Mesenchymal stem cell (in vitro differentiated cells and primary cell): ENCODE data around the gene DDX27.

Source experiments
- DNase-seq: peaks from one replicate; pipeline ENCODE4 v3.0.0-alpha.2; 2013
- H2AFZ ChIP-seq: one replicate; pipeline ENCODE4 v1.6.1; 2013; ENCODE audit warnings: low read depth, mild to moderate bottlenecking, control low read depth, inconsistent platforms, low read length, moderate library complexity
- H2AK5ac ChIP-seq: 2 replicates; pipeline ENCODE4 v1.6.1; 2013; ENCODE audit warnings: low read length, moderate library complexity, mild to moderate bottlenecking, inconsistent platforms; ENCODE audit not compliant: severe bottlenecking
- H2BK120ac ChIP-seq: one replicate; pipeline ENCODE4 v1.6.1; 2013; ENCODE audit warnings: low read depth, mild to moderate bottlenecking, inconsistent platforms, low read length, moderate library complexity
- H2BK12ac ChIP-seq, 2 experiments: one replicate each; pipeline ENCODE4 v1.6.1; 2013; ENCODE audit warnings: inconsistent platforms in 2 of 2, low read length in 2 of 2, mild to moderate bottlenecking in 2 of 2, moderate library complexity in 2 of 2, control low read depth in 1 of 2
- H2BK15ac ChIP-seq: one replicate; pipeline ENCODE4 v1.6.1; 2013; ENCODE audit warnings: mild to moderate bottlenecking, low read depth, inconsistent platforms; ENCODE audit not compliant: poor library complexity, severe bottlenecking
- H2BK5ac ChIP-seq: 2 replicates; pipeline ENCODE4 v1.6.1; 2013; ENCODE audit warnings: low read depth, mild to moderate bottlenecking, low read length, control low read depth, inconsistent platforms; ENCODE audit not compliant: poor library complexity, severe bottlenecking
- H3K14ac ChIP-seq, 2 experiments: one replicate each; pipeline ENCODE4 v1.6.1; 2013; ENCODE audit warnings: inconsistent platforms in 2 of 2, low read length in 2 of 2, control low read depth in 1 of 2, mild to moderate bottlenecking in 1 of 2, moderate library complexity in 1 of 2
- H3K18ac ChIP-seq, 2 experiments: one replicate each; pipeline ENCODE4 v1.6.1; 2013; ENCODE audit warnings: inconsistent platforms in 2 of 2, low read length in 2 of 2, control low read depth in 1 of 2, low read depth in 1 of 2, mild to moderate bottlenecking in 1 of 2
- H3K23ac ChIP-seq, 2 experiments: one replicate each; pipeline ENCODE4 v1.6.1; 2013; ENCODE audit warnings: inconsistent platforms in 2 of 2, low read length in 2 of 2, mild to moderate bottlenecking in 2 of 2, moderate library complexity in 2 of 2, control low read depth in 1 of 2
- H3K27ac ChIP-seq: 2 replicates; pipeline ENCODE4 v1.5.1; 2013; ENCODE audit warnings: mild to moderate bottlenecking, moderate library complexity, low read length, control low read depth, inconsistent platforms; ENCODE audit not compliant: poor library complexity, severe bottlenecking
- H3K27me3 ChIP-seq, 2 experiments: 2 replicates each; pipeline versions ENCODE4 v1.6.1 to v1.7.0; 2013; ENCODE audit warnings: low read length in 2 of 2, mild to moderate bottlenecking in 2 of 2, moderate library complexity in 2 of 2, control low read depth in 1 of 2, inconsistent platforms in 1 of 2; ENCODE audit not compliant: control insufficient read depth in 1 of 2, insufficient read depth in 1 of 2
- H3K36me3 ChIP-seq, 2 experiments: 2 replicates each; pipeline versions ENCODE4 v1.6.1 to v1.7.0; 2013; ENCODE audit warnings: low read length in 2 of 2, control low read depth in 1 of 2, inconsistent platforms in 1 of 2, low read depth in 1 of 2, mild to moderate bottlenecking in 1 of 2; ENCODE audit not compliant: insufficient read depth in 2 of 2, control insufficient read depth in 1 of 2
- H3K4ac ChIP-seq, 2 experiments: one replicate each; pipeline ENCODE4 v1.6.1; 2013; ENCODE audit warnings: inconsistent platforms in 2 of 2, low read length in 2 of 2, mild to moderate bottlenecking in 2 of 2, moderate library complexity in 2 of 2, control low read depth in 1 of 2, low read depth in 1 of 2
- H3K4me1 ChIP-seq: 2 replicates; pipeline ENCODE4 v1.6.1; 2013; ENCODE audit warnings: low read depth, low read length, control low read depth; ENCODE audit not compliant: control insufficient read depth, insufficient read depth
- H3K4me2 ChIP-seq: 2 replicates; pipeline ENCODE4 v1.6.1; 2013; ENCODE audit warnings: low read length, mild to moderate bottlenecking, inconsistent platforms; ENCODE audit not compliant: poor library complexity, severe bottlenecking
- H3K4me3 ChIP-seq, 2 experiments: 2 replicates each; pipeline versions ENCODE4 v1.5.1 to v1.7.0; 2013; ENCODE audit warnings: low read length in 2 of 2, mild to moderate bottlenecking in 2 of 2, control low read depth in 1 of 2, low read depth in 1 of 2; ENCODE audit not compliant: insufficient read depth in 1 of 2
- H3K79me1 ChIP-seq: replicated peaks from 2 replicates; pipeline ENCODE4 v1.6.1; 2013; ENCODE audit warnings: mild to moderate bottlenecking, control low read depth, low read length, inconsistent platforms; ENCODE audit not compliant: poor library complexity, severe bottlenecking
- H3K9ac ChIP-seq: 2 replicates; pipeline ENCODE4 v1.7.0; 2013; ENCODE audit warnings: mild to moderate bottlenecking, low read length, moderate library complexity
- H3K9me3 ChIP-seq: 2 replicates; pipeline ENCODE4 v1.7.0; 2013; ENCODE audit warnings: mild to moderate bottlenecking, low read length; ENCODE audit not compliant: control insufficient read depth
- H4K8ac ChIP-seq: one replicate; pipeline ENCODE4 v1.6.1; 2013; ENCODE audit warnings: inconsistent platforms, mild to moderate bottlenecking, low read length, moderate library complexity
- H4K91ac ChIP-seq: one replicate; pipeline ENCODE4 v1.6.1; 2013; ENCODE audit warnings: mild to moderate bottlenecking, low read length, inconsistent platforms
- WGBS: methylation state at CpG from one replicate; pipeline ENCODE4 v1.1.7; 2013; ENCODE audit warnings: mixed read lengths; 5-methylcytosine and 5-hydroxymethylcytosine counted together

DDX27 gene

DNA sequence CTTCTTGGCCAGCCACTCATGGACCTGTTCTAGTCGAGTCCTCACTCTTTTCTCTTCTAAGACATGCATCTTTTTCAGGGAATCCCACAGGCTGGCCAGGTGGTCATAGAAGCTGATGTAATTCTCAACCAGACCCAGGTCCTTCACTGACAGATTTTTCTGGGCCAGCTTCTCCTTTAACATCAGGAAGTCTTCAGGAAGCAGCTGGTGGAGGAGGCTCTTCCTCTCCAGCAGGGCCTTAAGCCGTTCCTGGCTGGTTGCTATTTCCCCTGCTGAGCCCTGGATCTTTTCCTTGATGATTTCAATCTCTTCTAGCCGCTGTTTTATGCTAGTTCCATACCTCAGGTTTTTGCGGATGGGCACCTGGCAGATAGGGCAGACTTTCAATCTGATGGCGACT lies 28.6 kb downstream of the DDX27 start:
- no peaks in the 10 kb centered on the region for H3K27me3 ChIP-seq
- no peak overlapping the region for H3K4me3 ChIP-seq
- H3K23ac ChIP-seq, result no peak overlapping the region
- H2AK5ac ChIP-seq, result no peak overlapping the region
- H2BK5ac ChIP-seq, result no peak overlapping the region
- peaks cover 15% of the 10 kb centered on the region for H3K79me1 ChIP-seq
- H3K9ac ChIP-seq, result no peak overlapping the region
- no peak overlapping the region for H4K91ac ChIP-seq
- no peak overlapping the region for H2BK120ac ChIP-seq
- H2AFZ ChIP-seq, result no peak overlapping the region
- DNase-seq, result no peak
- H3K14ac ChIP-seq, result no peak overlapping the region
- no peak overlapping the region for H3K4me2 ChIP-seq
- no peak overlapping the region for H3K27ac ChIP-seq
- no peak overlapping the region for H2BK12ac ChIP-seq
- no peaks in the 10 kb centered on the region for H3K9me3 ChIP-seq
- WGBS, result 94% methylated on average over 5 of the region's 5 CpGs
- no peak overlapping the region for H3K18ac ChIP-seq
- H3K4ac ChIP-seq, result no peak overlapping the region
- peaks cover 11% of the 10 kb centered on the region for H3K4me1 ChIP-seq
- H4K8ac ChIP-seq, result no peak overlapping the region
- H2BK15ac ChIP-seq, result no peak overlapping the region
- peaks cover 71 to 97% of the 10 kb centered on the region in 2 experiments for H3K36me3 ChIP-seq

DNA sequence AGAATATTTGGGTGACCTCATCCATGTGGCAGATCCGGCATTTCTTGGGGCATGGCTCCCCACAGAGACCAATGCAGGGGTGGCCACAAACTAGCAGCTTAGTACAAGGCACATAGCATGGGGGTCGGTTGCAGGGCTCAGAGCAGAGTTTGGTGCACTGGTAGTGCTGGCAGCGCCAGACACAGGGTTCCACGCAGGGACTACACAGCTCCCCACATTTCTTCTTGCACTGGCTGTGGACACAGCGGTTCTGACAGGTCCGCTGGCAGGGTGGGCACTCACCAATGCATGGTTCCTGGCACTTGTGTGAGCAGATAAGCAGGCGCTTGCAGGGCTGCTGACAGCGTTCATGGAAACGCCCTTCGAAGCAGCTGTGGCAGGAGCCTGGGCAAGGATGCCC lies 29.1 kb downstream of the DDX27 start:
- 98% methylated on average over 10 of the region's 10 CpGs for WGBS

DNA sequence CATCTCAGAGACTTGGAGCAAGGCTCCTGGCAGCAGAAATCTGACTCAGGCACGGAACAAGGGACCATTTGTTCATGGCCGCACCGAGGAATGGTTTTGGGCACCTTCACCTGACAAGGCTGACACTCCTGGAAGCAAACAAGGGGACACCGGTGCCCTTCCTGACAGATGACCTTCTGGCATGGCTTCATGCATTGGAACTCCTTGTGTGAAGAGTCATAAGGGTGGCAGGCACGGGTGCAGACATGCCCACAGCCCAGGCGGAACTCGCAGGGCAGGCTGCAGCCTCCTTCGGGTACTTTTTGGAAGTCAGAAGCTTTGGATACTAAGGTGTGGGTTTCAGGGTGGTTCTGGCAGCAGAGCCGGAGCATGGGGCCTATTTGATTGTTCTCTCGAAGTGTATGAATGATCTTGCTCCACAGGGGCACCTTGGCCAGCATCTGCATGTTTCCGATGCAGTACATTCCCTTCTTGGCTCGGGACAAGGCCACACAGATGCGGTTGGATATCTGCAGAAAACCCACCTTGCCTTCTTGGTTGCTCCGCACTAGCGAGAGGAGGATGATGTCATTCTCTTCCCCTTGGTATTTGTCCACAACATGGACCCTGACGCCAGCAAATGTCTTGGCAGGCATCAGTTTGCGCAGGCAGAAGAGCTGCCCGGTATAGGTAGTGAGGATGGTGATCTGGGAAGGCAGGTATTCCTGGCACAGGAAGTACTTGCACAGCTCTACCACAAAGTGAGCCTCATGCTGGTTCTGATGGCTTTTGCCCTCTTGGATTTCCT lies 29.9 kb downstream of the DDX27 start:
- Histone ChIP-seq H2AFZ (no peak overlapping the region), H3K9me3 (no peaks in the 10 kb centered on the region), H2AK5ac (no peak overlapping the region), H2BK120ac (no peak overlapping the region), H3K23ac (no peak overlapping the region), H3K36me3 (peaks cover 69 to 97% of the 10 kb centered on the region in 2 experiments), H3K4me2 (no peak overlapping the region), H3K27me3 (no peaks in the 10 kb centered on the region), H2BK12ac (no peak overlapping the region), H3K27ac (no peak overlapping the region), H3K4ac (no peak overlapping the region), H3K4me1 (peaks cover 11% of the 10 kb centered on the region), H2BK15ac (no peak overlapping the region), H2BK5ac (no peak overlapping the region), H3K18ac (no peak overlapping the region), H4K8ac (no peak overlapping the region), H3K79me1 (peaks cover 15% of the 10 kb centered on the region), H3K14ac (no peak overlapping the region), H3K4me3 (no peak overlapping the region), H4K91ac (no peak overlapping the region), H3K9ac (no peak overlapping the region)
- DNase-seq, result no peak
- WGBS, result 97% methylated on average over 18 of the region's 18 CpGs

More for the DNA sequence above, 29.1 kb downstream of the DDX27 start:
- Histone ChIP-seq H3K9ac (no peak overlapping the region), H3K79me1 (peaks cover 15% of the 10 kb centered on the region), H3K4me2 (no peak overlapping the region), H2BK15ac (no peak overlapping the region), H4K91ac (no peak overlapping the region), H2AFZ (no peak overlapping the region), H2BK120ac (no peak overlapping the region), H3K23ac (no peak overlapping the region), H3K14ac (no peak overlapping the region), H3K27me3 (no peaks in the 10 kb centered on the region), H3K4me3 (no peak overlapping the region), H4K8ac (no peak overlapping the region), H2BK12ac (no peak overlapping the region), H3K9me3 (no peaks in the 10 kb centered on the region), H3K4me1 (peaks cover 11% of the 10 kb centered on the region), H3K18ac (no peak overlapping the region), H3K4ac (no peak overlapping the region), H3K27ac (no peak overlapping the region), H3K36me3 (peaks cover 66 to 97% of the 10 kb centered on the region in 2 experiments), H2AK5ac (no peak overlapping the region), H2BK5ac (no peak overlapping the region)
- no peak for DNase-seq

DNA sequence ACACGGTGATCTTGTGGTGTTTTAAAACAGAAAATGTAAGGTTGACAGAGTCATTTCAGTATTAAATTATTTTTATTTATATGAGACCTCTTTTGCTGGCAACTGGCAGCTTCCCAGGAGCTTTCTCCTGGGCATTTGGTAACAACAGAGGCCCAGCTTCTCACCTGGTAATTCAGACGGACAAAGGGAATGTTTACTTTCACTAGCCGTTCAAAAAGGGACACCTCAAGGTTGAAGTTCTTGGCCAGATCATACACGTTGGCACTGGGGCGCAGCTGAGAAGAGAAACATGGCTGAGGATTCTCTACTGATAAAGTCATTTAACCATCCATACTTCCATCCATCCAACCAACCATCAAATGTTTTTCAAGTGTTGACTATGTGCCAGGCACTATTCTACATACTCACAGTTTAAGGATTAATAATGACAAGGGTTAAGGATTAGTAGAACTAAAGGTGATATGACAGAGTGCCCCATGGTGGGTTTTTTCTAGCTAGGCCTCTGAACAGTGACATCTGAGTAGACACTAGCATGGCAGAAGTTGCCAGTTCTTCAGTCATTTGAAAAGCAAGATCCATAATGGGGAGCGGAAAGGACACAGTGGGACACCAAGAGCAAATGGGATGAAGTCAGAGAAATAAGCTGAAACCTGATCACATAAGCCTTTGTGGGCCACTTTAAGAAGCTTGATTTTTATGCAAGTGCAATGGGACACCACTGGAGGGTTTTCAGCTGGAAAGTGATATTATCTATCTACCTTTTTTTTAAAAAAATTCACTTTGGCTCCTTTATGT lies 33.5 kb downstream of the DDX27 start:
- Histone ChIP-seq H3K4me1 (peaks cover 6% of the 10 kb centered on the region), H2BK12ac (no peak overlapping the region), H3K4ac (no peak overlapping the region), H3K23ac (no peak overlapping the region), H2BK15ac (no peak overlapping the region), H3K9me3 (no peaks in the 10 kb centered on the region), H3K14ac (no peak overlapping the region), H4K91ac (no peak overlapping the region), H3K27me3 (no peaks in the 10 kb centered on the region), H2BK120ac (no peak overlapping the region), H3K4me3 (no peak overlapping the region), H3K9ac (no peak overlapping the region), H2BK5ac (no peak overlapping the region), H3K36me3 (peaks cover 63 to 97% of the 10 kb centered on the region in 2 experiments), H3K27ac (no peak overlapping the region), H3K4me2 (no peak overlapping the region), H2AFZ (no peak overlapping the region), H3K18ac (no peak overlapping the region), H3K79me1 (peaks cover 16% of the 10 kb centered on the region), H2AK5ac (no peak overlapping the region), H4K8ac (no peak overlapping the region)
- no peak for DNase-seq
- WGBS, result 94% methylated on average over 5 of the region's 6 CpGs
